ENCODE results near the gene CRTC1.

Gene CRTC1

GRCh38 chr19:18708452-18709231, 25.2 kb downstream of the CRTC1 start:
- TF ChIP-seq CTCF (IDR thresholded peaks at IDR 0.05; ENCODE audit: extremely low read depth, missing control alignments): no peak
- no peak for DNase-seq (ENCODE audit: low spot score)

- no peak for TF ChIP-seq CTCF (IDR thresholded peaks at IDR 0.05; ENCODE audit: extremely low read depth, missing control alignments)
- no peak for DNase-seq (ENCODE audit: low spot score)
Observed at GRCh38 chr19:18709546-18709945, 26.1 kb downstream of the CRTC1 start.

- no peak for DNase-seq (ENCODE audit: low spot score)
- no peak for TF ChIP-seq CTCF (IDR thresholded peaks at IDR 0.05; ENCODE audit: extremely low read depth, missing control alignments)
Observed at GRCh38 chr19:18710186-18710585, 26.7 kb downstream of the CRTC1 start.

GRCh38 chr19:18710996-18711751, 27.7 kb downstream of the CRTC1 start:
- no peak for DNase-seq (ENCODE audit: low spot score)

GRCh38 chr19:18711893-18712292, 28.4 kb downstream of the CRTC1 start:
- no peak for TF ChIP-seq CTCF (IDR thresholded peaks at IDR 0.05; ENCODE audit: extremely low read depth, missing control alignments)
- no peak for DNase-seq (ENCODE audit: low spot score)

More at GRCh38 chr19:18710996-18711751, 27.7 kb downstream of the CRTC1 start:
- no peak for TF ChIP-seq CTCF (IDR thresholded peaks at IDR 0.05; ENCODE audit: extremely low read depth, missing control alignments)

- TF ChIP-seq CTCF (IDR thresholded peaks at IDR 0.05; ENCODE audit: extremely low read depth, missing control alignments): no peak
- no peak for DNase-seq (ENCODE audit: low spot score)
Observed at GRCh38 chr19:18712981-18713380, 29.5 kb downstream of the CRTC1 start.

GRCh38 chr19:18713550-18714117, 30.2 kb downstream of the CRTC1 start:
- no peak for TF ChIP-seq CTCF (IDR thresholded peaks at IDR 0.05; ENCODE audit: extremely low read depth, missing control alignments)
- DNase-seq (ENCODE audit: low spot score): no peak

Data from GM20000 (cell line).